DMS153 (cell line): ENCODE data around the gene VPS11.
A peak's percentile ranks its signal among the peaks of the same experiment; 100 is the strongest.
"Not testable (repeated sequence)": the region's sequence is repeated elsewhere in the genome, so short reads cannot be mapped to it uniquely, and the experiment has no call there.

ENCODE experiments used
- DNase-seq: peaks from one replicate; lab custom pipeline; 2025; lab: John Stamatoyannopoulos, UW

VPS11 gene

GRCh38 chr11:119103161-119103664 lies 35.6 kb downstream of the VPS11 start:
- DNase-seq: not testable (repeated sequence)

DNA sequence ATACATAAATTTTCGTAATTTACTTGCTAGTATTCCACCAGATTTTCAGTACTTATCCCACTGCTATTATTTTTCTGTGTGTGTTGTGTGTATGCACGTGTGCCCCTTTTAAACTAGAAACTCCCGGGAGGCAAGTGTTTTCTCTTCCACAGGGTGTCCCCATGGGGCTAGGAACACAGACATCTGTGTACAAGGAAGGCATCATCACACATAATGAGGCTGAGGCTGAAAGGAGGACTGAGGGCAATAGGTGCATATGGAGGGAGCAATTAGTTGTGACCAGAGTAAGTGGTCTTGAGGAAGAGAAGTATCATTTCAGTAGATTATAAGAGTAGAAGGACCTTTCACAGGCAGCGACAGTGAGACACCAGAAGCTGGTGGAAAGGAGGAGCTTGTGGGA lies 36.2 kb downstream of the VPS11 start:
- DNase-seq: no peak

- peak; percentile 65 for DNase-seq
Measured at GRCh38 chr11:119106564-119107537, 39.2 kb downstream of the VPS11 start, which contains the start of gene C2CD2L. TSS of gene C2CD2L (plus strand) at chr11:119107344. CDS start at chr11:119107742, 398 bp downstream.

- DNase-seq: no peak
Measured at GRCh38 chr11:119107538-119108145, 40.0 kb downstream of the VPS11 start.

DNA sequence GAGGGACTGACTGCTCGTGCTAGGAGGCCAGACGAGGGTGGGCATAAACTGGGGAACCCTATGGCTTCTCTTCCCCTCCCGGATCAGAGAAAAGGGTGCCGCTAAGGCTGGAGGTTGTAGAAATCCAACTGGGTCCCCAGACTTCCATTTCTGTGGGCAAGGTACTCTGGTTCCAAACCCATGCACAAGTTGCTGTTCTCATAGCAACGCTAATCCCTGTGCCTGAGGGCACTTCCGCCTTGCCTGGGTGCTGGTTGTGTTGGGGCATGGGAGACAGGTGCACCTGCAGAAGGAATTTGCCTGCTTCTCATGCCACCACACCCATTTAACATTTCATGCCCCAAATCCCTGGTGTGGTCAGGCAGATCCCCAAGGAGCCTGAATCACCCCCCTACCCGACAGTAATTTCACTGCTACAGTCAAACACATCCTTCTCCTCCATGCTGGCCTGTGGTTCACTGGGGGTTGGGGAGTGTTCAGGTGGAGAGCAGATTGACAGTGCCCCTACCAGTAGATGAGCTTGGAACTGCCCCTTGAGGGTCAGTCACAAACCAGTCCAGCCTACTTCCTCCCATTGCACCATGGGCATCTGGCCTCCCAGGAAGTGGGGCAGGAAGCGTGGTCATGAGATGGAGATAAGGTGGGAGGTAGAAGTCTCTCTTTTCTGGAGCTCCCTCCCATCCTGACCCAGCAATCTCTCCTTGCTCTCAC lies 40.7 kb downstream of the VPS11 start:
- no peak for DNase-seq

DNA sequence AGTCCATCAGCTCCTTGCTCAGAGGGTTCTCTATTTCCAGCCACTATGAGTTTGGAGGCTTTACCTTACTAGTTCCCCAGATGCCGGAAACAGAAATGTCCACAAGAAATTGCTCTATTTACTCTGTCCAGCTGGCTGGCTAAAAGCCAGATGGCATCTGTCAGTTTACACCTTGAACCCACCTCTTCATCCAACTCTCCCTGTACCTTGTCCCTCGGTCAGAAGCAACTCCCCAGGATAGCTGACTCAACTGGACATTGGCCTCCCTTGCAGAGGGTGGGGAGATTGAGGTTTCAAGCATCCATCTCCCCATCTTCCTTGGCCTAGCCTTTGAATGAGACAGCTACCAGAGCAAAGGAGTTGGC lies 41.2 kb downstream of the VPS11 start:
- no peak for DNase-seq

- DNase-seq: no peak
Measured at GRCh38 chr11:119109843-119110242, 42.2 kb downstream of the VPS11 start.

DNA sequence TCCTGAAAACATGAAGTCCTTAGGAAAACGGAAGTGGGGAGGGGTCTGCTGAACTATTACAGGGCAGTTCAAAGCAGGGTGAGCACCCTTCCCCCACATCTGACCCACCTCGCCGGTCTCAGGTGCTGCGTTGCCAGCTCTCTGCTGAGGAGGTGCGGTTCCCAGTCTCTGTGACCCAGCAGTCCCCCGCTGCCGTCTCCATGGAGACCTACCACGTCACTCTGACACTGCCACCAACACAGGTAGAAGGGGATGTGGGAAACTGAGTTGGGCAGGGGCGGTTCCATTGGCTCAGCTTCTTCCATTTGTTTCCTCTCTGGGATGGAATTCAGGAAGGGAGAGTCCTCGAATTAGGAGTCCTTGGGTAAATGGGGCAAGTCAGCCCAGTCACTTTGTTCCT lies 42.8 kb downstream of the VPS11 start:
- no peak for DNase-seq

- no peak for DNase-seq
Measured at GRCh38 chr11:119111361-119111925, 43.8 kb downstream of the VPS11 start.

DNA sequence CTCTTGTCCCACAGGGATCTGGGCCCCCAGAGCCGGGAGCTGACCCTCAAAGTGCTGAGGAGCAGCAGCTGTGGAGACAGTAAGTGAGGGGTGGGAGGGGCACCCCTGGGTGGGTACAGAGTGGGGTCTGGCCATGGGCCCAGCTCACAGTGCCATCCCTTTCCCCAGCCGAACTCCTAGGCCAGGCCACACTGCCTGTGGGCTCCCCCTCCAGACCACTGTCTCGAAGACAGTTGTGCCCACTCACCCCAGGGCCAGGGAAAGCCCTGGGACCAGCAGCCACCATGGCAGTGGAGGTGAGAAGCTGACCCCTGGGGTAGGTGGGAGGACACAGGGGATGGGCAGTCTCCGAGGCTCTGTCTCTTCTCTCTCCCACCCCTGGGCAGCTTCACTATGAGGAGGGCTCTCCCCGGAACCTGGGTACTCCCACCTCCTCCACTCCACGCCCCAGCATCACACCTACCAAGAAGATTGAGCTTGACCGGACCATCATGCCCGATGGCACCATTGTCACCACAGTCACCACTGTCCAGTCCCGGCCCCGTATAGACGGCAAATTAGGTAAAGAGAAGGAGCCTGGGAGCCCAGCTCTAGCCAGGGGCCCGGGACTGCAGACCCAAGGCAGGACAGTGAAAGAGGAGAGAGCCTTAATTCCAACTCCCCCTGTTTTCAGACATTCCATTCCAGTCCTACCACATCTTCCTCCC lies 44.8 kb downstream of the VPS11 start:
- DNase-seq: no peak

- DNase-seq: no peak
Measured at GRCh38 chr11:119113716-119114115, 46.1 kb downstream of the VPS11 start.

DNA sequence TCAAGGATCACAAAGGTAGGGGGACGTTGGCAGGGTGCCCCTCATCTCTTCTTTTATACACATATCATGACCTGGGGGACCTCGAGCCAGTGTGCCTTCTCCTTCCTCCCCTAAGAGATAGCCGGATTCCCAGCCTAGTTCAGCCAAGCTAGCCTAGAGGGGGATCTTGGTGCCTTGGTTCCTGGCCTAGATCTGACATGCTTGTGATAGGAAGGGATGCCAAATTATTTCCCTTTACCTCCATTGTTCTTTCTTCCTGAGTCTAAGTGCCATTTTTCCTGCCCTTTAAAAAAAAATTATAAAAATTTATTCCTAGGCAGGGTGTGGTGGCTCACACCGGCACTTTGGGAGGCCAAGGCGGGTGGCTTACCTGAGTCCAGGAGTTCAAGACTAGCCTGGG lies 46.7 kb downstream of the VPS11 start:
- no peak for DNase-seq

DNA sequence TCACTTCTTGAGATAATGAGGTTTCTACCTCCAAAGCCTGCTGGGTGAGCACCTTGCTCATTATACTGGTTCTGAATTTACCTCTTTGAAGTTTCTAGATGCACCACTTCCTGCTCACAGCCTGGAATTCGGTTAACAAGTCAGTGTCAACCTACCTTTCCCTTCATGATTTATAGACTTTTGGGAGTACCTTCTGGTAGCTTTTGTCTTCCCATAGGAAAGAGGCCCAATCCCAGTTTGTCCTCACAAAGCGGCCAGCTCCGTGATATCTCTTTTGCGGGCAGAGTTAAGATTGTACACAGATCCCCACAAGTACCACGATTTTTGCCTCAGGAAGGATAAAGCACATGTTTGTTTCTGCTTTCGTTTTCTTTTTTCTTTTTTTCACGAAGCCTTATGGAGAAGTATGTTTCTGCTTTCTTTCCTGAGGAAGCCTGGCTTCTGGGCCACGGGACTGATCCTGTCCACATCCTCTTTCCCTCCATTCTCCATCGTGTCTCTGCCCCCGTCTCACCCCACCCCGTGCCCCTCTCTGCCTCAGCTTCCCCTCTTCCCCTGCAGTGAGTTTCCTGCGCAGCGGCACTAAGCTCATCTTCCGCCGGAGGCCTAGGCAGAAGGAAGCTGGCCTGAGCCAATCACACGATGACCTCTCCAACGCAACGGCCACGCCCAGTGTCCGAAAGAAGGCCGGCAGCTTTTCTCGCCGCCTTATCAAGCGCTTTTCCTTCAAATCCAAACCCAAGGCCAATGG lies 48.0 kb downstream of the VPS11 start:
- no peak for DNase-seq

DNA sequence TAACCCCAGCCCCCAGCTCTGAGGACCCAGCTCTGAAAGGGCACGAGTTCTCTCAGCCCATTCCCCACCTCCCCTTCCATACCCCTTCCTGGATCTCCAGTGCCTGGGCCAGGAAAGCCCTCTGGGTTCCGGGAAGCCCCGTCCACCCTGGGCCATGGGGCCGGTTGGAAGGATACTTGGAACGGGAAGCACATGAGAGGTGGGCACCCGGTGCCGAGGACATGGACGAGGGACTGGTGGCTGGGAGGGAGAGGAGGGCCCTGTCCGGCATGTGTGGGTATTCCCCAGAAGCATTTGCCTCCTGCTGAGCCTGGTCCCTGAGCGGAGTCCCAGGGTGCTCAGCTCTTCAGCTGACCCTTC lies 48.6 kb downstream of the VPS11 start:
- DNase-seq: no peak

DNA sequence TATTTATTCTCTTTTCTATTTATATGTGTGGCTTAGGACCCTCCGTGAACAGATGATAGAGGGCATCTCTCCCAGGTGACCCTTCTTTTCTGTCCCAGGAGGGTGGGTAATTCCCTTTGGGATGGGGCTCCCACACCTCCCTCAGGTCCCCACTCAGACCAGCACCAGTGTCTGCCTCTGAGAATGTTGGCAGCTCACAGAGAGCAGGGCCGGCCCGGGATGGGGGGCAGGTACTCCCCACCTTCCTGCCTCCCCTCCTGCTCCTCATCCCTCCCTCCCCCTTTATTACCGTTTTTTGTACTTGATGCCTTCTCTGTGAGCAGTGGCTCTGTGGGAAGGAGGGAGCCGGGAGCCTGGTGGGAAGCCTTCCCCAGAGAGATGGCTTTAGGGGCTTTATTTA lies 49.0 kb downstream of the VPS11 start:
- DNase-seq: no peak

DNA sequence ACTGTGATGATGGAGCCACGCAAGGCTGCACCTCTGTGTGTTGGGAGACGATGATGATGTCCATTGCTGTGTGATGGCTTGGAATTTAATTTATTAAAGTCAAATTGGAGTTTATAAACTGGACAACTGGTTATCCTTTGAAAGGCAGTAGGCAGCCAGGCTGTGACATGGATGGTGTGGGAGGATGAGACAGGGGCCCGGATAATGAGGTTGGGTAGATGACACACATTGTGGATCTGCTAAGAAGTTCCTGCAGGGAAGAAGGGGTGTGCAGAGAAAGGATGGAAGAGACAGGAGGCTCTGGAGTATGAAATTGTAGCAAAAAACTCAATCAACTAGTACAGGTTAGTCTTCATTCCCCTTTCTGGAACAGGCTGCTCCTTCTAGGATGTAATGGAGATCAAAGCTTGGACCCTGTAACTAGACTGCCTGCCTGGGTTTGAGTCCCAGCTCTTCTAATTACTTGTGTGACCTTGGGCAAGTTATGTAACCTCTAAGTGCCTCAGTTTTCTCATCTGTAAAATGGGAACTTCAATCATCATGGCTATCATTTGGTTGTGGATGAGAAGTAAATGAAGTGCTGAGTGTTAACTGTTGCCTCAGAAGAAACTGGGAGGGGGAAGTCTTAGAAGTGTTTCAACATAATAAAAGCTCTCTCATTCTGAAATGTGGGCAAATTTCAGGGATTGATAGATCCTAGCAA lies 49.5 kb downstream of the VPS11 start:
- DNase-seq: no peak

DNA sequence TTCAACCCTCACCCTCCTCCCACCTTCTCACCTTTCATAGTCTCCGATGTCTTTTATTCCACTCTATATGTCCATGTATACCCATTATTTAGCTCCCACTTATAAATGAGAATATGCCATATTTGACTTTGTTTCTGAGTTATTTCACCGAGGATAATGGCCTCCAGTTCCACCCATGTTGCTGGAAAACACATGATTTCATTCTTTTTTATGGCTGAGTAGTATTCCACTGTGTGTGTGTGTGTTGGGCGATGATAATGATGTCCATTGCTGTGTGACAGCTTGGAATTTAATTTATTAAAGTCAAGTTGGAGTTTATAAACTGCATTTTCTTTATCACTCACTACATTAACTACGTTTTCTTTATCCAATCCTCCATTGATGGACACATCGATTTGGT lies 50.6 kb downstream of the VPS11 start:
- DNase-seq: no peak

DNA sequence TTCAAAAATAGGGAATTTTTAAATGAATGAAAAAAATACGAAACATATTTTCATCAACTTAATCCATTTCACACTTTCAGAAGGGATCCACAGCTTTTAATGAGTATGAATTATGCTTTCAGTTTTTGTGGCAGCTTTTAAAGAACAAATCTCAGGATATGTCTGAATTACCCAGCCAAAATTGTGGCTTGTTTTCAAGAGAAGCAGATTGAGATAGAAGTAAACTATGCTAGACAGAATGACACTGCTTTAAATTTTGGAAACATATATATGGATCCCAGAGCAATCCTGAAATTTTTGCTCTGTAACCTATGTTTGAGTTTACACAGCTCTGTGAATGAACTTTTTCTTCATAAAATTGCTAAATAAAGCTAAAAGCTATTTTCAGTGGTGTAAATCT lies 51.3 kb downstream of the VPS11 start:
- no peak for DNase-seq

DNA sequence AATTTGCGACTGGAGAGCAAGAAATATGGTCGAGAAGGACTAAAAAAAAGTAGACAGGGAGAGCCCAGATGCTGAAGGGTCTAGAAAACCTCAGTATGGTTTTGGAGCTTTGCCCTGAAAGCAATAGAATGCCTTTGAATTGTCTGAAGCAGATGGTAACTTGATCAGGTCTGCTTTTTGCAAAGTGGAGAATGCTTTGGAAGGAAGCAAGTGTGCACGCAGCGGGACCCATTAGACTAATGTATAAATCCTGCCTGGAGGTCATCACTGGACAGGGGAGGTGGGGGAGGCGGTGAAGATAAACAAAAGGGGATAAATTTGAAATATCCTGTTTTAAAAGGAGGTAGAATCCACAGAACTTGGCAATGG lies 53.0 kb downstream of the VPS11 start:
- DNase-seq: no peak
